Pulmonary artery endothelial cell (primary cell): Measurements from ENCODE around the gene PALD1. TPM values are rescaled to one million over a fixed set of nuclear protein-coding genes. Genes with fewer than 3 reads are reported as not detected.
"Not testable (repeated sequence)": the region's sequence is repeated elsewhere in the genome, so short reads cannot be mapped to it uniquely, and the experiment has no call there.

ENCODE experiments used
- DNase-seq: peaks from one replicate; pipeline ENCODE4 v3.0.0-alpha.2; 2011; ENCODE audit warnings: low read depth, low spot score
- total RNA-seq: library from RNA; depleted of rRNA; stranded (reverse); fragments of >200 nt; gene quantifications from 2 replicates; pipeline ENCODE4 v1.2.3, GENCODE V29; 2014

The PALD1 gene
- total RNA-seq, 1 donor from 2014 or later: 90.4 TPM

DNA sequence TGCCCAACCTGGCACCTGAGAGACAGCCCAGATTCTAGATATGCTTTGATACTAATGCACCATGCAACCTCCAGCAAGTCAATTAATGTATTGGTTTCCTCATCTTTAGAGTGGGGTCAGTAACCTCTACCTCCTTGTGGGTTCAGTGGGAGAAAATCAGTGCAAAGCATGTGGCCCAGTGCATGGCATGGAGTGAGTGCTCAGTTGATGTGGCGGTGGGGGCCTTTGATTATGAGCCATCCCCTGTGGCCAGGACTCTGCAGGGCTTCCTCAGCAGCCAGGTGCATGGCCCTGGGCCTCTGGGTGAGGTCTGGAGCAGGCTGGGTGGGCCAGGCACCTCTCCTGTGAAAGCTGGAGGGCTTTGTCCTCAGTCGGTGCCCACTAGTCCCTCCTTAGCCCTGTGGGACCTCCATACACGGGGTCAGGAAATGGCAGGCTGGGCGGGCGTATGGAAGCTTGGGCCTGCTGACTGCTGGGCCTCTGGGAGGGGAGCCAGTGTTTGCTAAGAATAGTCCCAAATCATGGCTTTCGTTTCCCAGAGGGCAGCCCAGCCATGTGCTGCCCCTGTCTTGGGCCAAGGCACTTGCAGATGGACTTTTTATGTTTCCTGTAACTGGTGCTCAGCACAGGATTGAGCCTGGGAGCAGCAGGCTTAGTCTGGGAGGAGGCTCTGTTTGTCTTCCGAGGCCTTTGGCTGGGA, 3.4 kb downstream of the PALD1 start:
- no peak for DNase-seq

GRCh38 chr10:70482982-70483760, 4.6 kb downstream of the PALD1 start:
- DNase-seq: no peak

- not testable (repeated sequence) for DNase-seq
Observed at GRCh38 chr10:70483872-70484271, 5.3 kb downstream of the PALD1 start.

- no peak for DNase-seq
Observed at GRCh38 chr10:70487824-70488223, 9.3 kb downstream of the PALD1 start.

- DNase-seq: no peak
Observed at GRCh38 chr10:70490142-70490541, 11.6 kb downstream of the PALD1 start.

- no peak for DNase-seq
Observed at GRCh38 chr10:70491614-70492013, 13.0 kb downstream of the PALD1 start.

- DNase-seq: no peak
Observed at GRCh38 chr10:70492786-70493659, 14.5 kb downstream of the PALD1 start.

- no peak for DNase-seq
Observed at GRCh38 chr10:70493660-70494234, 15.2 kb downstream of the PALD1 start.

DNA sequence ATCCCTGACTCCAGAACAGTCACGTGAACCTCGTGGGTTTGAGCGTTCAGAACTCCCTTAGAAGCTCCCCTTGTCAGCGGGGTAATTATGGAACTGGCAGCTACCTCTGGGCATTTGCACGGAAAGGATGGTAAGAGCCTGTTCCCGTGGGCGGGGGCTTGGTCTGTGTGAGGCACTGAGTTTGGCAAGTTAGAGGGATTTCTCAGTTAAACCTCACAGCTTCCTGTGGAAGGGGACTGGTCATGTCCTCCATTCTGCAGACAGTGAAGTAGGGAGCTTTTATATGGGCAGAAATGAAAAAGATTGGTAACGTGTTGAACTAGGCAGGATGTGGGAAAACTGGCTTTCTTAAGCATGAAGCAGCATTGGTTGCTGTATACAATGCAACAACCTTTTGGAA, 16.0 kb downstream of the PALD1 start:
- DNase-seq: no peak

DNA sequence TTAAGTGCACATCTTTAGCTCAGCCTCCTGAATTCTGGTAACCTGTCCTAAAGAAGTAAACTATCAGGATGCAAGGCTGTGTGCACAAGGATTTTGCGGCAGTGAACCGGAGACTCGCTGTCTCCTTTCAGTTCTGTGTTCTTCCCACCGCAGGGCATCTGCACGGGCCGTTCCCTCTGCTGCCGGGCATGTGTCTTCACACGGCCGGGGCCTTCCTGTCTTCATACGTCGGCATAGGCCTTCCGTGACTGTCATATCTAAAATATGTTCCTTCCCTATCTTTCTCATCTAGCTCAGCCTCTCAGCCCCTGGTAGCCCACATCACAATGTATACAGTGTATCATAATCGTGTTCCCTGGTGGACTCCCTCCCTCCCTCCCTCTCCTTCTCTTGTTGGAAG, 16.4 kb downstream of the PALD1 start:
- DNase-seq: no peak

- DNase-seq: no peak
Observed at GRCh38 chr10:70495691-70496261, 17.2 kb downstream of the PALD1 start.

- no peak for DNase-seq
Observed at GRCh38 chr10:70496341-70497119, 18.0 kb downstream of the PALD1 start.

GRCh38 chr10:70497120-70497545, 18.6 kb downstream of the PALD1 start:
- DNase-seq: no peak

DNA sequence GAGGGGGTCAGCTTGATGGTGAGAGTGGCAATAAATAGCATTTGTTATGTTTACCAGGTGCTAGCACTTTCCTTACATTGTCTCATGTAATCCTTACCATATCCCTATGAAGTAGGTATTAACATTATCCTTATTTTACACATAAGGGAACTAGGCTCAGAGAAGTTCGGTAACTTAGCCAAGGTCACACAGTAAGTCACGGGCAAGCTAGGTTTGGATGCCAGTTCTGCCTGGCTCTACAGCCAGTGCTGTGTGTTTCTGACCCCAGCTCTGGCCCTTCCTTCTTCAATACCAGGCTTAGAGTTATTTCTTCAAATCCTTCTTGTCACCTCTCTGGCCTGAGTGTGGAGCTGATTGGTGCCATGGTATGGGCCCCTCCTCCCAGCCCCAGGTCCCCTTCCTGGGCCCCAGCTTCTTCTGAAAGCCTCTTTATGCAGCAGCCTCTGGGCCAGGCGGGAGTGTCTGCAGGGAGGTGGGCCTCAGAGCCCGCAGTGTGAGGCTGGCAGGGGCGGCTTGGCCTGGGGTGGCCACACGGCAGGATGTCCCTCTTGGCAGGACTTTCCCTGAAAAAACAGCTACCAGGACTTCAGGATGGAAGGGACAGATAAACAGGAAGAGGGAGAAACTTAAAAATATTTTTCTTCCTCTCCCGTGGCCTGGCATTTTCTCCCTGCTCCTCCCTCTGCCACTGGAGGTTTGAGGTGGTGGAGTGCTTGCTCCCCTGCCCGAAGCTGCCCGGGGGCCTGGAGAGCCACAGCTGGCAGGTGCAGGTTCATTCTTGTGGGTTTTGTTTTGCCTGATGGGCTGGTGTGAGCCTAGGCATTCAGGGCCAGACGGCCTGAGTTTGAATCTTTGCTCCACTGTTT, 20.6 kb downstream of the PALD1 start:
- no peak for DNase-seq

- DNase-seq: no peak
Observed at GRCh38 chr10:70499836-70500167, 21.2 kb downstream of the PALD1 start.

DNA sequence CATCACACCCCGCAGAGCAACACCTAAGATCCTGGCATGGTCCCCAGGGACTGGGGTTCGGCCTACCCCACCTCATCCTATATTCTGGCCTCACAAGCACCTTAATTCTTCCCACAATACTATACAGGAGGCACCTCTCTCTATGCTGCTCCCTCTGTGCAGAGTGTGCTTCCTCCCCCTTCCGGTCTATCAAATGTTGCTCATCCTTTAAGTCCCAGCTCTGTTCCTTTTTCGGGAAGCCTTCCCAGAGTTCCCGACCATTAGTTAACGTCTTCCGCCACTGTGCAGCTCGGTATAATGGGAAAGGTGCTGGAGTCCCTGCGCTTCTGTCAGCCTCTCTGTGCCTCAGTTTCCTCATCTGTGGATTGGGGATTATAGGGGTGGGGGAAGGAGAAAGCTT, 21.8 kb downstream of the PALD1 start:
- no peak for DNase-seq

- DNase-seq: peak; percentile 71
Observed at GRCh38 chr10:70500812-70501301, 22.3 kb downstream of the PALD1 start.

- DNase-seq: no peak
Observed at GRCh38 chr10:70502406-70502805, 23.8 kb downstream of the PALD1 start.

- no peak for DNase-seq
Observed at GRCh38 chr10:70503776-70504175, 25.2 kb downstream of the PALD1 start.
